ENCODE measurements around the gene EGR4.

DNA sequence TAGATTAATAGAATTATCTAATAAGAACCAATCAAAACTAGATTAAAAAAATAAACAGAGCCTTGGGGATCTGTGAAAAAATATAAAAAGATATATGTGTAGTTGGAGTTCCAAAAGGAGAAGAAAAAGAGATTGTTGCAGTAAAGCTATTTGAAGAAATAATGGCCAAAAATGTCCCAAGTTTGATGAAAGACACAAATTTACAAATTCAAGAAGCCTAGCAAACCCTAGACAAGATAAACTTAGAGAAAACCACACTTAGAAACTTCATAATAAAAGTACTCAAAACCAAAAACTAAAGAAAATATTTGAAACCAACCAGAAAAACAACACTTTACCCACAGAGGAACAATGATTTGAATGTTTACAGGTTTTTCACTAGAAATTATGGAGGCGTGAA lies 41.3 kb upstream of the EGR4 start:
- TF ChIP-seq ELF4 (IDR thresholded peaks at IDR 0.05) (no peak), SUZ12 (IDR thresholded peaks at IDR 0.05) (no peak)
